H9 (cell line): ENCODE results near the gene SERPINB5. TPM values are rescaled to one million over a fixed set of nuclear protein-coding genes. Genes with fewer than 3 reads are reported as not detected.

Experiments used
- DNase-seq: peaks from one replicate; pipeline ENCODE4 v3.0.0-alpha.2; 2017
- H2AFZ ChIP-seq: one replicate; pipeline ENCODE4 v1.6.1; 2013; ENCODE audit warnings: mild to moderate bottlenecking, low read length, control low read depth, moderate library complexity
- H2AK5ac ChIP-seq: 2 replicates; pipeline ENCODE4 v1.6.1; 2013; ENCODE audit warnings: low read length, control low read depth, mixed read lengths; ENCODE audit not compliant: insufficient read length
- H2BK120ac ChIP-seq: one replicate; pipeline ENCODE4 v1.6.1; 2013; ENCODE audit warnings: low read depth, mild to moderate bottlenecking, low read length, control low read depth, inconsistent platforms; ENCODE audit not compliant: poor library complexity, severe bottlenecking
- H2BK12ac ChIP-seq: 2 replicates; pipeline ENCODE4 v1.6.1; 2013; ENCODE audit warnings: low read length, control low read depth, mixed read lengths, low read depth; ENCODE audit not compliant: insufficient read length
- H2BK15ac ChIP-seq: 2 replicates; pipeline ENCODE4 v1.6.1; 2013; ENCODE audit warnings: low read depth, low read length, control low read depth
- H2BK20ac ChIP-seq: one replicate; pipeline ENCODE4 v1.6.1; 2013; ENCODE audit warnings: low read depth, mild to moderate bottlenecking, low read length, control low read depth, inconsistent platforms; ENCODE audit not compliant: poor library complexity, severe bottlenecking
- H2BK5ac ChIP-seq: 2 replicates; pipeline ENCODE4 v1.6.1; 2013; ENCODE audit warnings: low read length, control low read depth, mixed read lengths; ENCODE audit not compliant: insufficient read length
- H3K14ac ChIP-seq: 2 replicates; pipeline ENCODE4 v1.6.1; 2013; ENCODE audit warnings: low read length, control low read depth; ENCODE audit not compliant: insufficient read depth
- H3K18ac ChIP-seq: 2 replicates; pipeline ENCODE4 v1.6.1; 2013; ENCODE audit warnings: low read depth, mild to moderate bottlenecking, mixed read lengths, low read length, control low read depth; ENCODE audit not compliant: insufficient read length
- H3K23ac ChIP-seq: 2 replicates; pipeline ENCODE4 v1.6.1; 2013; ENCODE audit warnings: low read length, control low read depth, mixed read lengths, low read depth; ENCODE audit not compliant: insufficient read length
- H3K23me2 ChIP-seq: 2 replicates; pipeline ENCODE4 v1.6.1; 2013; ENCODE audit warnings: low read depth, mild to moderate bottlenecking, mixed read lengths, low read length, control low read depth; ENCODE audit not compliant: insufficient read length, poor library complexity, severe bottlenecking
- H3K27ac ChIP-seq: 2 replicates; pipeline ENCODE4 v1.5.1; 2013; ENCODE audit warnings: low read length, control low read depth, mixed read lengths, low read depth; ENCODE audit not compliant: insufficient read length
- H3K27me3 ChIP-seq: 2 replicates; pipeline ENCODE4 v1.6.1; 2013; ENCODE audit warnings: low read length, control low read depth, inconsistent platforms; ENCODE audit not compliant: insufficient read depth
- H3K4ac ChIP-seq: 2 replicates; pipeline ENCODE4 v1.6.1; 2013; ENCODE audit warnings: low read depth, mild to moderate bottlenecking, control low read depth, inconsistent platforms, low read length, moderate library complexity
- H3K4me1 ChIP-seq: 2 replicates; pipeline ENCODE4 v1.6.1; 2013; ENCODE audit warnings: low read length, control low read depth, inconsistent platforms; ENCODE audit not compliant: insufficient read depth
- H3K4me2 ChIP-seq: 2 replicates; pipeline ENCODE4 v1.6.1; 2013; ENCODE audit warnings: low read length, control low read depth, mixed read lengths; ENCODE audit not compliant: insufficient read length, insufficient read depth
- H3K56ac ChIP-seq: 2 replicates; pipeline ENCODE4 v1.6.1; 2013; ENCODE audit warnings: low read depth, mild to moderate bottlenecking, mixed read lengths, low read length, control low read depth; ENCODE audit not compliant: insufficient read length
- H3K79me1 ChIP-seq: 2 replicates; pipeline ENCODE4 v1.6.1; 2013; ENCODE audit warnings: low read depth, mild to moderate bottlenecking, moderate library complexity, low read length, control low read depth, inconsistent platforms; ENCODE audit not compliant: insufficient read depth, poor library complexity, severe bottlenecking
- H3K79me2 ChIP-seq: 2 replicates; pipeline ENCODE4 v1.6.1; 2013; ENCODE audit warnings: low read length, control low read depth, inconsistent platforms; ENCODE audit not compliant: insufficient read depth
- H3K9ac ChIP-seq: 2 replicates; pipeline ENCODE4 v1.6.1; 2013; ENCODE audit warnings: low read length, control low read depth, mixed read lengths; ENCODE audit not compliant: insufficient read length; ENCODE audit errors: extremely low read depth
- H3K9me3 ChIP-seq: one replicate; pipeline ENCODE4 v1.6.1; 2013; ENCODE audit warnings: low read depth, low read length, inconsistent platforms; ENCODE audit not compliant: control insufficient read depth
- H3T11ph ChIP-seq: one replicate; pipeline ENCODE4 v1.6.1; 2013; ENCODE audit warnings: mild to moderate bottlenecking, low read length, control low read depth, inconsistent platforms
- H4K20me1 ChIP-seq: one replicate; pipeline ENCODE4 v1.6.1; 2013; ENCODE audit not compliant: control insufficient read depth, insufficient read length, insufficient read depth
- H4K5ac ChIP-seq: 2 replicates; pipeline ENCODE4 v1.6.1; 2013; ENCODE audit warnings: low read depth, mild to moderate bottlenecking, mixed read lengths, low read length, control low read depth; ENCODE audit not compliant: insufficient read length
- H4K8ac ChIP-seq: replicated peaks from 2 replicates; pipeline ENCODE4 v1.6.1; 2013; ENCODE audit warnings: low read length, control low read depth, mixed read lengths, low read depth; ENCODE audit not compliant: insufficient read length
- H4K91ac ChIP-seq: 2 replicates; pipeline ENCODE4 v1.6.1; 2013; ENCODE audit warnings: low read depth, mild to moderate bottlenecking, moderate library complexity, mixed read lengths, low read length, control low read depth; ENCODE audit not compliant: insufficient read length
- H3K27ac Mint-ChIP-seq, 3 experiments: 2 replicates in 2 of 3; 3 replicates in 1 of 3; pipeline ENCODE4 v1.8.0; 2020 to 2021; ENCODE audit warnings: mixed read lengths in 3 of 3, mild to moderate bottlenecking in 1 of 3, moderate library complexity in 1 of 3
- H3K27me3 Mint-ChIP-seq: 2 replicates; pipeline ENCODE4 v1.8.0; 2021; ENCODE audit warnings: low read depth, mild to moderate bottlenecking, moderate library complexity, mixed read lengths
- H3K36me3 Mint-ChIP-seq, 3 experiments: 2 replicates in 2 of 3; 3 replicates in 1 of 3; pipeline ENCODE4 v1.8.0; 2020 to 2021; ENCODE audit warnings: low read depth in 3 of 3, mixed read lengths in 3 of 3; ENCODE audit not compliant: insufficient read depth in 1 of 3
- H3K4me1 Mint-ChIP-seq, 2 experiments: 2 replicates each; pipeline ENCODE4 v1.8.0; 2020; ENCODE audit warnings: mixed read lengths in 2 of 2
- H3K4me3 Mint-ChIP-seq, 2 experiments: 2 replicates in 1 of 2; 3 replicates in 1 of 2; pipeline ENCODE4 v1.8.0; 2020 to 2021; ENCODE audit warnings: mild to moderate bottlenecking in 2 of 2, mixed read lengths in 2 of 2, moderate library complexity in 1 of 2
- H3K9me3 Mint-ChIP-seq, 2 experiments: 2 replicates in 1 of 2; 3 replicates in 1 of 2; pipeline ENCODE4 v1.8.0; 2020; ENCODE audit warnings: mild to moderate bottlenecking in 2 of 2, mixed read lengths in 2 of 2, moderate library complexity in 1 of 2
- WGBS: extraction: QIAGEN DNeasy Blood & Tissue Kit; methylation state at CpG from one replicate; pipeline ENCODE4 v1.1.7; 2013; ENCODE audit warnings: missing lambda C conversion rate, low lambda C conversion rate, mixed read lengths; ENCODE audit not compliant: insufficient read length; ENCODE audit errors: extremely low coverage; 5-methylcytosine and 5-hydroxymethylcytosine counted together
- total RNA-seq: library from RNA; stranded (reverse); gene quantifications from 2 replicates; pipeline ENCODE4 v1.2.1, GENCODE V29; 2021
- TF ChIP-seq, protein P1 (sequence below): fragments of 200-600 bp; sonication (generic); conservative IDR thresholded peaks from 3 replicates; pipeline ENCODE4 v1.8.0; 2021; ENCODE audit warnings: antibody characterized with exemption, mild to moderate bottlenecking

The SERPINB5 gene
- total RNA-seq, 1 experiment from 2014 or later, result not detected

DNA sequence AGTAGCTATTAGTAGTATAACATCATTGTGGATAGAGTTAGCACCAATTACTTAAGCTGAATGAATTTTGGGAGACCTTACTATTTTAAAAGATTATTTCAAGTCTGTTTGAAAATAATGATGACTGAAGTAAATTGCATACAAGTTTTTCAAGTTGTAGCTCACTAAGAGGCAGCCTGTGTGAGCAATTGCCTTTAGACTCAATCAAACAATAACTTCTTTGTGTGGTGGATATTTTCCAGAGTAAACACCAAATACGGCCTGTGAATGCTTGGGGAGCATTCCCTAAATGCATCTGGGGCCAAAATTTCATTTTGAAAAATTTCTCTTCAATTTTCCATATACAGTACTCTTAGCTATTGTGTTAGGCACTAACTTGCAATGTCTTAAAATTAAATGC, 73.3 kb downstream of the SERPINB5 start:
- H3K23ac ChIP-seq, result no peak overlapping the region
- H3K27ac ChIP-seq, result no peak overlapping the region
- TF ChIP-seq, protein P1, sequence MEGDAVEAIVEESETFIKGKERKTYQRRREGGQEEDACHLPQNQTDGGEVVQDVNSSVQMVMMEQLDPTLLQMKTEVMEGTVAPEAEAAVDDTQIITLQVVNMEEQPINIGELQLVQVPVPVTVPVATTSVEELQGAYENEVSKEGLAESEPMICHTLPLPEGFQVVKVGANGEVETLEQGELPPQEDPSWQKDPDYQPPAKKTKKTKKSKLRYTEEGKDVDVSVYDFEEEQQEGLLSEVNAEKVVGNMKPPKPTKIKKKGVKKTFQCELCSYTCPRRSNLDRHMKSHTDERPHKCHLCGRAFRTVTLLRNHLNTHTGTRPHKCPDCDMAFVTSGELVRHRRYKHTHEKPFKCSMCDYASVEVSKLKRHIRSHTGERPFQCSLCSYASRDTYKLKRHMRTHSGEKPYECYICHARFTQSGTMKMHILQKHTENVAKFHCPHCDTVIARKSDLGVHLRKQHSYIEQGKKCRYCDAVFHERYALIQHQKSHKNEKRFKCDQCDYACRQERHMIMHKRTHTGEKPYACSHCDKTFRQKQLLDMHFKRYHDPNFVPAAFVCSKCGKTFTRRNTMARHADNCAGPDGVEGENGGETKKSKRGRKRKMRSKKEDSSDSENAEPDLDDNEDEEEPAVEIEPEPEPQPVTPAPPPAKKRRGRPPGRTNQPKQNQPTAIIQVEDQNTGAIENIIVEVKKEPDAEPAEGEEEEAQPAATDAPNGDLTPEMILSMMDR, result no peak
- H2BK120ac ChIP-seq, result no peak overlapping the region
- H3K18ac ChIP-seq, result no peak overlapping the region
- Mint-ChIP-seq H3K9me3 (no peaks in the 10 kb centered on the region), H3K36me3 (no peaks in the 10 kb centered on the region), H3K4me1 (peaks cover 3 to 5% of the 10 kb centered on the region in 2 experiments; a peak in 3 of 4 replicates), H3K27ac (no peak overlapping the region), H3K4me3 (no peak overlapping the region), H3K27me3 (no peaks in the 10 kb centered on the region)
- no peak overlapping the region for H2BK20ac ChIP-seq
- H3K9me3 ChIP-seq, result no peaks in the 10 kb centered on the region
- H3K79me2 ChIP-seq, result no peaks in the 10 kb centered on the region
- no peak overlapping the region for H3K56ac ChIP-seq
- H2BK5ac ChIP-seq, result no peak overlapping the region
- no peak overlapping the region for H3K4ac ChIP-seq
- no peak overlapping the region for H3K4me2 ChIP-seq
- H3K4me1 ChIP-seq, result no peaks in the 10 kb centered on the region
- WGBS, result no CpG with 5 or more reads among the region's 1 CpG
- no peaks in the 10 kb centered on the region for H3K79me1 ChIP-seq
- H4K8ac ChIP-seq, result no peak overlapping the region
- no peak overlapping the region for H3K14ac ChIP-seq
- H4K20me1 ChIP-seq, result no peaks in the 10 kb centered on the region
- no peaks in the 10 kb centered on the region for H3K27me3 ChIP-seq
- no peak overlapping the region for H2BK12ac ChIP-seq
- no peak overlapping the region for H3K9ac ChIP-seq
- no peak overlapping the region for H2AK5ac ChIP-seq
- H2BK15ac ChIP-seq, result no peak overlapping the region
- no peak overlapping the region for H3T11ph ChIP-seq
- H4K5ac ChIP-seq, result no peak overlapping the region
- no peak overlapping the region for H2AFZ ChIP-seq
- no peaks in the 10 kb centered on the region for H3K23me2 ChIP-seq
- DNase-seq, result no peak
- H4K91ac ChIP-seq, result no peak overlapping the region
